GM12878 (cell line): ENCODE measurements around the gene CCDC85B. TPM values are rescaled to one million over a fixed set of nuclear protein-coding genes. Genes with fewer than 3 reads are reported as not detected.
"Not testable (repeated sequence)": the region's sequence is repeated elsewhere in the genome, so short reads cannot be mapped to it uniquely, and the experiment has no call there.

Experiments used
- ATAC-seq: fragments of 200-7000 bp; cut with Tn5 transposase; 3 replicates; pipeline ENCODE4 v1.9.1; 2020; ENCODE audit warnings: mild to moderate bottlenecking, moderate library complexity
- BruUV-seq: library from RNA; stranded (reverse); fragments of 400-500 nt; replicated peaks from 2 replicates; lab custom pipeline; 2021; lab: Mats Ljungman, UMichigan
- CTCF ChIA-PET: fragments of 300-600 bp; sonication (Branson Sonifier 250); formaldehyde crosslinking; extraction: SDS; loops from one replicate; lab custom pipeline; 2021; ENCODE audit warnings: inconsistent platforms; lab: Yijun Ruan, JAX
- POLR2A ChIA-PET: fragments of 350-600 bp; formaldehyde crosslinking; extraction: SDS; loops from one replicate; lab custom pipeline; 2021; ENCODE audit warnings: inconsistent platforms; lab: Charles Lee
- RAD21 ChIA-PET: fragments of 300-600 bp; sonication (Branson Sonifier 250); formaldehyde crosslinking; loops from one replicate; lab custom pipeline; 2023; ENCODE audit warnings: antibody characterized with exemption; ENCODE audit not compliant: unreplicated experiment; lab: Charles Lee
- SMC1A ChIA-PET: fragments of 300-600 bp; sonication (Branson Sonifier 250); formaldehyde crosslinking; loops from one replicate; lab custom pipeline; 2023; ENCODE audit not compliant: unreplicated experiment, uncharacterized antibody; lab: Charles Lee
- DNase-seq: peaks from one replicate; pipeline ENCODE4 v3.0.0-alpha.2; 2011; ENCODE audit warnings: low read depth, low spot score
- FAIRE-seq: peaks from 3 replicates; lab custom pipeline; 2011; peaks lifted over from hg19 to GRCh38; lab: Jason Lieb, UNC
- H2AFZ ChIP-seq: 2 replicates; pipeline ENCODE4 v1.6.0; 2011; ENCODE audit warnings: low read depth, low read length, control low read depth; ENCODE audit not compliant: control insufficient read depth
- H3K27ac ChIP-seq: 2 replicates; pipeline ENCODE4 v1.5.1; 2011; ENCODE audit warnings: control low read depth; ENCODE audit not compliant: control insufficient read depth, insufficient read depth
- H3K27me3 ChIP-seq, 2 experiments: replicated peaks in 1 of 2; 2 replicates each; pipeline versions ENCODE4 v1.6.0 to v1.6.1; 2011; ENCODE audit warnings: low read length in 1 of 2; ENCODE audit not compliant: control insufficient read depth in 2 of 2, insufficient read depth in 2 of 2
- H3K36me3 ChIP-seq, 2 experiments: 2 replicates each; pipeline ENCODE4 v1.5.1; 2011; ENCODE audit warnings: low read length in 1 of 2; ENCODE audit not compliant: control insufficient read depth in 2 of 2, insufficient read depth in 2 of 2
- H3K4me1 ChIP-seq: 2 replicates; pipeline ENCODE4 v1.6.1; 2011; ENCODE audit warnings: mild to moderate bottlenecking, low read length, moderate library complexity, mixed read lengths; ENCODE audit not compliant: control insufficient read depth, insufficient read depth
- H3K4me2 ChIP-seq: 2 replicates; pipeline ENCODE4 v1.6.0; 2011; ENCODE audit warnings: control low read depth; ENCODE audit not compliant: control insufficient read depth, insufficient read depth
- H3K4me3 ChIP-seq: fragments of 200-600 bp; sonication (generic); 2 replicates; pipeline ENCODE4 v1.5.1; 2016
- H3K79me2 ChIP-seq: 2 replicates; pipeline ENCODE4 v1.6.0; 2011; ENCODE audit warnings: low read length; ENCODE audit not compliant: control insufficient read depth, insufficient read depth
- H3K9ac ChIP-seq: 2 replicates; pipeline ENCODE4 v1.8.0; 2011; ENCODE audit warnings: low read length, control low read depth, mixed read lengths; ENCODE audit not compliant: control insufficient read depth, insufficient read depth
- H3K9me3 ChIP-seq: replicated peaks from 3 replicates; pipeline ENCODE4 v1.5.1; 2011; ENCODE audit warnings: mild to moderate bottlenecking, low read length; ENCODE audit not compliant: control insufficient read depth, insufficient read depth
- H4K20me1 ChIP-seq: 2 replicates; pipeline ENCODE4 v1.6.0; 2011; ENCODE audit not compliant: control insufficient read depth, insufficient read depth
- ATF7 ChIP-seq: fragments of 450-650 bp; IDR thresholded peaks from 2 replicates; pipeline ENCODE4 v1.6.1; 2016; ENCODE audit warnings: low read depth, mild to moderate bottlenecking
- EZH2 ChIP-seq: IDR thresholded peaks from 2 replicates; pipeline ENCODE4 v1.6.1; 2012; ENCODE audit warnings: low read depth, mild to moderate bottlenecking, control low read depth, inconsistent platforms, low read length, borderline replicate concordance; ENCODE audit not compliant: control insufficient read depth
- NBN ChIP-seq: fragments of 450-650 bp; IDR thresholded peaks from 2 replicates; pipeline ENCODE4 v1.6.1; 2016
- NFYA ChIP-seq: IDR thresholded peaks from 2 replicates; pipeline ENCODE4 v1.6.1; 2011; ENCODE audit warnings: low read depth, mild to moderate bottlenecking, low read length, improper control_type of control experiment, borderline replicate concordance
- NR2F1 ChIP-seq: fragments of 450-650 bp; conservative IDR thresholded peaks from 2 replicates; pipeline ENCODE4 v1.6.1; 2017; ENCODE audit warnings: mild to moderate bottlenecking
- PRDM15 ChIP-seq: fragments of 450-650 bp; formaldehyde crosslinking; IDR thresholded peaks from 2 replicates; pipeline ENCODE4 v1.4.0; 2020; ENCODE audit warnings: mild to moderate bottlenecking, moderate library complexity
- ZNF592 ChIP-seq: fragments of 450-650 bp; IDR thresholded peaks from 2 replicates; pipeline ENCODE4 v1.6.1; 2017; ENCODE audit warnings: mild to moderate bottlenecking, moderate library complexity
- WGBS: methylation state at CpG from one replicate; pipeline ENCODE4 v1.1.6; 2016; ENCODE audit warnings: low lambda C conversion rate; ENCODE audit not compliant: insufficient replicate concordance, insufficient coverage; ENCODE audit errors: missing lambda C conversion rate; 5-methylcytosine and 5-hydroxymethylcytosine counted together
- in situ Hi-C: fragments of 300-500 bp; cut with MboI; formaldehyde crosslinking; loops from 9 replicates; pipeline ENCODE4 v1.14.3; 2018; ENCODE audit warnings: mixed read lengths
- intact Hi-C: fragments of 100-400 bp; cut with micrococcal nuclease; formaldehyde crosslinking; loops from one replicate; pipeline ENCODE4 v1.14.2; 2022; ENCODE audit not compliant: unreplicated experiment
- polyA plus RNA-seq, 11 experiments: library from polyadenylated mRNA; depleted of rRNA in 4 of 11; unstranded in 6 of 11; stranded (reverse) in 5 of 11; fragments of >200 nt; fragmentation: Nextera tagmentation in 4 of 11; fragmentation: Illumina TruSeq in 1 of 11; extraction: Ambion mirVana in 4 of 11; extraction: Trizol in 1 of 11; gene quantifications; 1 replicate in 1 of 11; 2 replicates in 10 of 11; pipeline versions ENCODE4 v1.2.1 to v1.2.3, GENCODE V29; 2011 to 2016; ENCODE audit warnings: inconsistent platforms in 2 of 11, missing spikeins in 2 of 11, low read depth in 1 of 11
- total RNA-seq, 4 experiments: library from RNA; depleted of rRNA in 3 of 4; stranded (reverse); fragments of >200 nt in 3 of 4; fragmentation: Illumina TruSeq in 1 of 4; extraction: Trizol in 1 of 4; gene quantifications; 2 replicates each; pipeline versions ENCODE4 v1.2.1 to v1.2.3, GENCODE V29; 2013 to 2021

CCDC85B gene
- total and polyA plus RNA-seq, 10 of the 15 experiments (the other 5 are each of a cell fraction or from before 2014, with no cell fraction given): 0.32 to 114 (median 49.5) TPM

- Histone ChIP-seq H3K9ac (no peak overlapping the region), H2AFZ (no peak overlapping the region), H4K20me1 (no peaks in the 10 kb centered on the region), H3K79me2 (no peaks in the 10 kb centered on the region), H3K4me1 (no peaks in the 10 kb centered on the region), H3K4me2 (no peak overlapping the region), H3K36me3 (peaks cover 5 to 7% of the 10 kb centered on the region in 2 experiments; a peak in 3 of 4 replicates), H3K4me3 (no peak overlapping the region), H3K27ac (no peak overlapping the region), H3K27me3 (no peaks in the 10 kb centered on the region), H3K9me3 (peaks cover 2% of the 10 kb centered on the region; the same call in 2 of the 3 replicates)
- ChIA-PET SMC1A (no interaction called here), POLR2A (interaction anchor here (0.7 to 1.1 kb wide), 2 partner anchors 11 to 331 kb away, joined by 3 read pairs; no protein-coding TSS in a partner anchor), CTCF (interaction anchor here (1.1 to 2.9 kb wide), 5 partner anchors 25 to 141 kb away, joined by 3 to 11 read pairs (median 4); partner anchors contain the start of gene KAT5), RAD21 (no interaction called here)
- 63% methylated on average over 3 of the region's 3 CpGs for WGBS
- FAIRE-seq (no peak), DNase-seq (no peak), ATAC-seq (no peak)
- intact Hi-C loops (no loop called here), in situ Hi-C loops (no loop called here)
- TF ChIP-seq NBN (no peak), NR2F1 (no peak), ZNF592 (no peak), EZH2 (no peak), NFYA (no peak), ATF7 (no peak), PRDM15 (CRISPR knock-in tag) (no peak)
- BruUV-seq: no TSS peak
Measured at GRCh38 chr11:65847746-65848145, 42.7 kb upstream of the CCDC85B start.

- in situ Hi-C loops, DNase-seq, H3K9me3 ChIP-seq, H3K4me1 ChIP-seq, H3K79me2 ChIP-seq, FAIRE-seq, BruUV-seq, H3K27ac ChIP-seq, H3K9ac ChIP-seq, SMC1A ChIA-PET, H3K4me3 ChIP-seq, H3K4me2 ChIP-seq, H3K27me3 ChIP-seq, intact Hi-C loops, H2AFZ ChIP-seq, H4K20me1 ChIP-seq, ATAC-seq, RAD21 ChIA-PET: not testable (repeated sequence)
- peaks cover 11 to 16% of the 10 kb centered on the region in 2 experiments; a peak in 3 of 4 replicates for H3K36me3 ChIP-seq
- WGBS: 23% methylated on average over 7 of the region's 7 CpGs
- CTCF ChIA-PET: interaction anchor here (2.9 kb wide), 1 partner anchor 36 kb away, joined by 11 read pairs; no protein-coding TSS in a partner anchor
- POLR2A ChIA-PET: interaction anchor here (0.6 to 1.1 kb wide), 5 partner anchors 9 to 288 kb away, joined by 3 read pairs; no protein-coding TSS in a partner anchor
Measured at GRCh38 chr11:65848693-65849092, 41.8 kb upstream of the CCDC85B start.
